Stimulated activated CD8-positive, alpha-beta memory T cell treated with anti-CD3 and anti-CD28 coated beads, Interleukin-4, amount 100 ng/mL, for 48 hours (primary cell): ENCODE results near the gene PCDHGB3.

Experiments
- DNase-seq: peaks from one replicate; pipeline ENCODE4 v3.0.0-alpha.2; 2020

PCDHGB3 gene

GRCh38 chr5:141421489-141421855 lies 51.4 kb downstream of the PCDHGB3 start:
- DNase-seq = no peak
